ENCODE results near the gene AGPAT4. TPM values are rescaled to one million over a fixed set of nuclear protein-coding genes. Genes with fewer than 3 reads are reported as not detected.

Gene AGPAT4
- total RNA-seq, result 23.2 and 24.0 TPM in 2 replicates

DNA sequence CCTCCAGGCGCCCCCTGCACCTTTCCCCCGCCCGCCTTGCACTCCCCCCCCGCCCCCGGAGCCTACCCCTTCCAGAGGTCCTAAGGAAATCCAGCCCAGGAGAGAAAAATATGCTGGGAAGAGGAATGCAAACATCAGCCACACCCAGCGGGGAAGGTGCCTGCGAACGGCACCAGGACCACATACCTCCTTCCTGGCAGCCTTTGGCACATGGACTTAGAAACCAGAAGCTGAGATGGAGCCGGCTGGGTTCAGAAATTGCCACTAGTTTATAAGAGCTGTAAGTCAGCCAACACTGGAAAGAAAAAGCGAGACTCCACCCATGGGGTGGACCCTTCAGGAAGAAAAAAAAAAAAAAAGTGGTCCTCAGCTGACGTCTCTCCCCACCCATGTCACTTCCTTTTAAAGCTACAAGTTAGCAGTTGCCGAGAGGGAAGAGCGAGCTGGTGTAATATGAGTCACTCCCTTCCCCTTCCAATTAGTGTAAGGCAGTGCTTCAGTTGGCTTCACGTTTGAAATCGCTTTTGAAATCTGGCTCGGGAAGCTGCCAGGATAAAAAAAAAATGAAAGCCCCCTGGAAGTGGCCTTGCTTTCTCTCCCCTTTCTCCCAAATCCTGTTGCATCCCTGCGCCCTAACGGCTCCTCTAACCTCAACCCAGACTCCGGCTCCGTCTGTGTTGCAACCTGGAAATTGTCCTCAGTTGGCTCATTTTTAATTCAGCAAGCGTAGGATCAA is at the start of gene AGPAT4:
Gene AGPAT4 (minus strand): TSS at position 310 of the 736 bp plus-strand sequence. CDS start 41,848 bp downstream, outside the sequence.

Data from articular chondrocyte of knee joint (primary cell).